SK-N-SH treated with all-trans-retinoic acid at 6 μM for 48 hours (cell line): ENCODE measurements around the gene PLCB4.

Experiments used
- ARNTL ChIP-seq: fragments of 450-650 bp; formaldehyde crosslinking; IDR thresholded peaks from 2 replicates; pipeline ENCODE4 v1.5.0; 2020; ENCODE audit warnings: low read depth, mild to moderate bottlenecking, moderate library complexity, borderline replicate concordance
- RARB ChIP-seq: fragments of 250-450 bp; sonication (Bioruptor Pico); IDR thresholded peaks from 2 replicates; pipeline ENCODE4 v1.8.0; 2021; ENCODE audit warnings: mild to moderate bottlenecking, moderate library complexity
- ZC3H10 ChIP-seq: fragments of 250-450 bp; sonication (Bioruptor Pico); IDR thresholded peaks from 2 replicates; pipeline ENCODE4 v1.5.1; 2021; ENCODE audit warnings: mild to moderate bottlenecking, moderate library complexity
- ZFP30 ChIP-seq: fragments of 450-650 bp; formaldehyde crosslinking; IDR thresholded peaks from 2 replicates; pipeline ENCODE4 v1.5.0; 2022; ENCODE audit warnings: mild to moderate bottlenecking, moderate library complexity
- TF ChIP-seq, protein P1 (sequence below): fragments of 250-450 bp; sonication (Bioruptor Pico); IDR thresholded peaks from 2 replicates; pipeline ENCODE4 v1.8.0; 2020; ENCODE audit warnings: mild to moderate bottlenecking, moderate library complexity, borderline replicate concordance

GRCh38 chr20:9137001-9137400 is 68.1 kb downstream of the PLCB4 start:
- TF ChIP-seq RARB (CRISPR knock-in tag): no peak
- no peak for TF ChIP-seq ZC3H10 (CRISPR knock-in tag)
- TF ChIP-seq ZFP30 (CRISPR knock-in tag): no peak
- no peak for TF ChIP-seq ARNTL (CRISPR knock-in tag)
- TF ChIP-seq, protein P1, sequence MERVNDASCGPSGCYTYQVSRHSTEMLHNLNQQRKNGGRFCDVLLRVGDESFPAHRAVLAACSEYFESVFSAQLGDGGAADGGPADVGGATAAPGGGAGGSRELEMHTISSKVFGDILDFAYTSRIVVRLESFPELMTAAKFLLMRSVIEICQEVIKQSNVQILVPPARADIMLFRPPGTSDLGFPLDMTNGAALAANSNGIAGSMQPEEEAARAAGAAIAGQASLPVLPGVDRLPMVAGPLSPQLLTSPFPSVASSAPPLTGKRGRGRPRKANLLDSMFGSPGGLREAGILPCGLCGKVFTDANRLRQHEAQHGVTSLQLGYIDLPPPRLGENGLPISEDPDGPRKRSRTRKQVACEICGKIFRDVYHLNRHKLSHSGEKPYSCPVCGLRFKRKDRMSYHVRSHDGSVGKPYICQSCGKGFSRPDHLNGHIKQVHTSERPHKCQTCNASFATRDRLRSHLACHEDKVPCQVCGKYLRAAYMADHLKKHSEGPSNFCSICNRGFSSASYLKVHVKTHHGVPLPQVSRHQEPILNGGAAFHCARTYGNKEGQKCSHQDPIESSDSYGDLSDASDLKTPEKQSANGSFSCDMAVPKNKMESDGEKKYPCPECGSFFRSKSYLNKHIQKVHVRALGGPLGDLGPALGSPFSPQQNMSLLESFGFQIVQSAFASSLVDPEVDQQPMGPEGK (CRISPR knock-in tag): no peak
